Activated CD8-positive, alpha-beta T cell treated with anti-CD3 and anti-CD28 coated beads for 36 hours (primary cell): ENCODE data around the gene C7orf57. TPM values are rescaled to one million over a fixed set of nuclear protein-coding genes. Genes with fewer than 3 reads are reported as not detected.
"Not testable (repeated sequence)": the region's sequence is repeated elsewhere in the genome, so short reads cannot be mapped to it uniquely, and the experiment has no call there.

ENCODE experiments used
- ATAC-seq: fragments of 200-7000 bp; cut with Tn5 transposase; one replicate; pipeline ENCODE4 v1.10.0; 2021; ENCODE audit warnings: mild to moderate bottlenecking, moderate library complexity
- CTCF ChIA-PET: fragments of 350-600 bp; sonication (Branson Sonifier 250); formaldehyde crosslinking; loops from one replicate; lab custom pipeline; 2021; ENCODE audit warnings: antibody characterized with exemption; lab: Charles Lee
- POLR2A ChIA-PET: fragments of 350-600 bp; sonication (Branson Sonifier 250); formaldehyde crosslinking; loops from one replicate; lab custom pipeline; 2021; ENCODE audit warnings: antibody characterized with exemption; lab: Charles Lee
- DNase-seq: peaks from one replicate; pipeline ENCODE4 v3.0.0-alpha.2; 2020
- H3K27ac Mint-ChIP-seq: one replicate; pipeline ENCODE4 v1.8.0; 2021; ENCODE audit warnings: mild to moderate bottlenecking, mixed read lengths
- H3K27me3 Mint-ChIP-seq: one replicate; pipeline ENCODE4 v1.8.0; 2021; ENCODE audit warnings: mixed read lengths
- H3K36me3 Mint-ChIP-seq: one replicate; pipeline ENCODE4 v1.8.0; 2021; ENCODE audit warnings: low read depth, mixed read lengths
- H3K4me1 Mint-ChIP-seq: one replicate; pipeline ENCODE4 v1.8.0; 2021; ENCODE audit warnings: low read depth, mixed read lengths
- H3K4me3 Mint-ChIP-seq: one replicate; pipeline ENCODE4 v1.8.0; 2021; ENCODE audit warnings: mild to moderate bottlenecking, moderate library complexity, mixed read lengths
- H3K9me3 Mint-ChIP-seq: one replicate; pipeline ENCODE4 v1.8.0; 2021; ENCODE audit warnings: mixed read lengths
- intact Hi-C: fragments of 100-400 bp; cut with micrococcal nuclease; formaldehyde crosslinking; loops from one replicate; pipeline ENCODE4 v1.10.0; 2022
- total RNA-seq, 2 experiments: library from RNA; stranded (reverse); gene quantifications; one replicate each; pipeline ENCODE4 v1.2.3, GENCODE V29; 2021
- TF ChIP-seq, protein P1 (sequence below): fragments of 200-600 bp; IDR thresholded peaks from one replicate; pipeline ENCODE4 v1.8.0; 2022; ENCODE audit warnings: antibody characterized with exemption, mild to moderate bottlenecking

Gene C7orf57
- total RNA-seq, 2 experiments from 2014 or later: 0.74 to 0.83 TPM

DNA sequence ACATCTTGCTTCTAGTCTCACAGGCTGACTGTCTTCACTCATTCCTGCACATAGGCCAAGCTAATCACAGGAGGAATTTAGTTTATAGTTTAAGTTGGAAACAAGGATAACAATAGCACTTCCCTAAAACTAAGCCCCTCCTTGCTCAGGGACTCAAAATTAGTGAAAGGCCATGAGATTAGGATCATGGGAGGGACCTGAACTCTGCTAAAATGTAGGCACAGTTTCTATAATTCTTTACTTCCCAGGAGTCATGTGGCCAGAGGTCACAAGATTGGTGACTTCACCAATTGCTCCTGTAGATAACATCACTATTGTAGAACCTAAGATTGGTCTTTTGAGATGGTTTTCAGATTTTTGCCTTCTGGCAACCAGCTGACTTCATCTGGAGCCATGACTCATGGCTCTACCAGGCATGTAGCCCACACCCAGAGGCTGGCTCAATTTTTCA, 38.9 kb downstream of the C7orf57 start:
- CTCF ChIA-PET: no interaction called here
- Mint-ChIP-seq H3K36me3 (peaks cover 3% of the 10 kb centered on the region), H3K27ac (no peak overlapping the region), H3K4me3 (no peak overlapping the region), H3K27me3 (no peaks in the 10 kb centered on the region), H3K9me3 (peaks cover 5% of the 10 kb centered on the region), H3K4me1 (peaks cover 5% of the 10 kb centered on the region)
- ATAC-seq (peak; percentile 42), DNase-seq (no peak)
- TF ChIP-seq, protein P1, sequence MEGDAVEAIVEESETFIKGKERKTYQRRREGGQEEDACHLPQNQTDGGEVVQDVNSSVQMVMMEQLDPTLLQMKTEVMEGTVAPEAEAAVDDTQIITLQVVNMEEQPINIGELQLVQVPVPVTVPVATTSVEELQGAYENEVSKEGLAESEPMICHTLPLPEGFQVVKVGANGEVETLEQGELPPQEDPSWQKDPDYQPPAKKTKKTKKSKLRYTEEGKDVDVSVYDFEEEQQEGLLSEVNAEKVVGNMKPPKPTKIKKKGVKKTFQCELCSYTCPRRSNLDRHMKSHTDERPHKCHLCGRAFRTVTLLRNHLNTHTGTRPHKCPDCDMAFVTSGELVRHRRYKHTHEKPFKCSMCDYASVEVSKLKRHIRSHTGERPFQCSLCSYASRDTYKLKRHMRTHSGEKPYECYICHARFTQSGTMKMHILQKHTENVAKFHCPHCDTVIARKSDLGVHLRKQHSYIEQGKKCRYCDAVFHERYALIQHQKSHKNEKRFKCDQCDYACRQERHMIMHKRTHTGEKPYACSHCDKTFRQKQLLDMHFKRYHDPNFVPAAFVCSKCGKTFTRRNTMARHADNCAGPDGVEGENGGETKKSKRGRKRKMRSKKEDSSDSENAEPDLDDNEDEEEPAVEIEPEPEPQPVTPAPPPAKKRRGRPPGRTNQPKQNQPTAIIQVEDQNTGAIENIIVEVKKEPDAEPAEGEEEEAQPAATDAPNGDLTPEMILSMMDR: no peak
- POLR2A ChIA-PET: interaction anchor here (0.7 to 0.9 kb wide), 2 partner anchors 15 to 30 kb away, joined by 3 read pairs; partner anchors contain the start of gene UPP1
- intact Hi-C loops: no loop called here

DNA sequence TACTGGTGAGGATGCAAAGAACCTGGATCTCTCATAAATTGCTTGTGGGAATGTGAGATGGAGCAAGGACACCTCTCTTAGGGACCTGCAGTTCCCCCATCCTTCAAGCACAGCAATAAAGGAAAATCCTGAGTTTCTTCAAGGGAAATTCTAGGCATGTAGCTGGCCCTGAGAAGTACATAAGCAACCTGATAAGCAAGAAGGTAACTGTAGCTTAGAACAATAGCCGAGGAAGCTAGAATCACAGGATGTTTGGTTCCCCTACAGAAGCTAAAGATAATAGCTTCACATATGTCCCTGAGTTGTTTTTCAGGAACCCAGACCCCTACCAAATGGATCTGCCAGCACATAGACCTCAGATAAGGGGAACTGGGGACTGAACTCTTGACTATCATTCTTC, 42.1 kb downstream of the C7orf57 start:
- H3K27me3 Mint-ChIP-seq: no peaks in the 10 kb centered on the region
- no peak overlapping the region for H3K4me3 Mint-ChIP-seq
- ATAC-seq: no peak
- CTCF ChIA-PET: interaction anchor here (1.1 to 1.4 kb wide), 3 partner anchors 33 to 109 kb away, joined by 3 to 4 read pairs (median 3); no protein-coding TSS in a partner anchor
- H3K4me1 Mint-ChIP-seq: peaks cover 6% of the 10 kb centered on the region
- TF ChIP-seq, protein P1: no peak
- no peak overlapping the region for H3K27ac Mint-ChIP-seq
- intact Hi-C loops: no loop called here
- no peak for DNase-seq
- H3K9me3 Mint-ChIP-seq: peaks cover 1% of the 10 kb centered on the region
- POLR2A ChIA-PET: no interaction called here
- H3K36me3 Mint-ChIP-seq: no peaks in the 10 kb centered on the region

DNA sequence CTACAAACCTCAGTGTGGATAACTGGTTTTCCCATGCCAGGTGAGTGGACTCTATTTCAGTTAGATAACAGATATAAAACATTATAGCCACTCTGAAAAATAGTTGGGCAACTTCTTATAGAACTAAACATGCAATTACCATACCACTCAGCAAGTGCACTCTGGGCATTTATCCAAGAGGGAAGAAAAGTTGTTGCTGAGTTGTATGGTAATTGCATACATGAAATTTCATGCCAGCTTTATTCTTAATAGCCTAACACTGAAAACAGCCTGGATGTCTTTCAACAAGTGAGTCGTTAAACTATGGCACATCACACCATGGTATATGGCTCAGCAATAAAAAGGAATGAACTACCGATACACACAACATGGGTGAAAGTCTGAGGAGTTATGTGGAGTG, 43.1 kb downstream of the C7orf57 start:
- no peaks in the 10 kb centered on the region for H3K36me3 Mint-ChIP-seq
- ChIA-PET CTCF (interaction anchor here (1.1 to 1.4 kb wide), 3 partner anchors 32 to 110 kb away, joined by 3 to 4 read pairs (median 3); no protein-coding TSS in a partner anchor), POLR2A (no interaction called here)
- H3K27ac Mint-ChIP-seq: no peak overlapping the region
- H3K4me1 Mint-ChIP-seq: peaks cover 15% of the 10 kb centered on the region
- no peaks in the 10 kb centered on the region for H3K27me3 Mint-ChIP-seq
- intact Hi-C loops: no loop called here
- TF ChIP-seq, protein P1: no peak
- DNase-seq: no peak
- no peak for ATAC-seq
- H3K9me3 Mint-ChIP-seq: no peaks in the 10 kb centered on the region
- no peak overlapping the region for H3K4me3 Mint-ChIP-seq

DNA sequence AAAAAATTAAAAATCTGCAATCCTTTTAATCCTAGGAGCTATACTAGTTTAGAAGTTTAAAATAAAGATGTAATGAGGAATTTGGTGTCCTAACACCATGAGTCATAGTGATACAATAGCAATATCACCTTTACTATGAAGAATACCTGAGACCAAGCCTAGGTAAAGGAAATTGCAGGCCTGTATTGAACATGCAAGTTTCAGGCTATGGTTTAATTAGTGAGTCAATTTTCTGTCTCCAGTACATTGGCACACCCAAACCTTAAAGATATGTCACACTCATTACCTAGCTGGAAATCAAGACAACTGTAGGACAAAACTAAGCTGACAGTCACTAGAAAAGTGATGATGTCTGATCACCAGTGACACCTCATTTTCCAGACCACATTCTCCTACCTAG, 47.0 kb downstream of the C7orf57 start:
- intact Hi-C loops, ATAC-seq, H3K9me3 Mint-ChIP-seq, H3K27me3 Mint-ChIP-seq, DNase-seq, H3K36me3 Mint-ChIP-seq, H3K4me3 Mint-ChIP-seq: not testable (repeated sequence)
- peak overlapping the region; percentile 29 for H3K27ac Mint-ChIP-seq
- ChIA-PET CTCF (interaction anchor here (0.8 to 2.4 kb wide), 3 partner anchors 28 to 136 kb away, joined by 3 to 12 read pairs (median 3); no protein-coding TSS in a partner anchor), POLR2A (interaction anchor here (0.7 to 1.2 kb wide), 3 partner anchors 11 to 137 kb away, joined by 3 to 4 read pairs (median 4); no protein-coding TSS in a partner anchor)
- H3K4me1 Mint-ChIP-seq: peaks cover 47% of the 10 kb centered on the region

DNA sequence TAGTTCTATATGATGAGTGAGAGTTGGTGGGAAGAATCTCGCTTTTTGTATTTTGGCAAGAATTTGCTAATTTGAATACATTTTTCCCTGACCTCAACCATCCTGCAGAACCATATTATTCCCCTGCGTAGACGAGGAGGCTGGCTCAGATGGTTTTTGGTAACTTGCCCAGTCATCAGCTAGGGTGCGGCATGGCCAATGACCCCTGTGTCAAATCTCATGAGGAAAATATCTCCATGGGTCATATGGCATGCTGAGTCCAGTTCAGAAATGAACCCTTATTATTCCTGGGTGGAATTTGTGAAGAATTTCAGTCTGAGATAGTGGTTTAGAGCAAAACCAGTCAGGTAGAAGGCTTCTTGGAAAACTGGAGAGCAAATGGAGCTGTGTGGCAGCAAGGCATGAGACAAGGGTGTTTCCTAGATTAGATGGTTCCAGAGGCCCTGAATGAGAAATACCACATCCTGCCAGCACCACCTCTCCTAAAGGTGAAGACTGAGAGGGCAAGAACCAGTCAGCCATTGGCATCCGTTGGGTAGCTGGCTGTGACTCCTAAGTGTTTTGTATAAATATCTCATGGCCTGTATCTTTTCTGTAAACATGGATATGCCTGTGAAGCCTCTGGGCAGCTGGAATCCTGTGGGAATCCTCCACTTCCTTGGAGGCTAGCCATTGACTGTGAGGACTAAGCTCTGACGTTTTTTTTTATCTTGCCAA, 47.9 kb downstream of the C7orf57 start:
- no peaks in the 10 kb centered on the region for H3K9me3 Mint-ChIP-seq
- CTCF ChIA-PET: interaction anchor here (0.9 to 2.4 kb wide), 3 partner anchors 20 to 115 kb away, joined by 3 to 12 read pairs (median 5); no protein-coding TSS in a partner anchor
- H3K4me1 Mint-ChIP-seq: peaks cover 54% of the 10 kb centered on the region
- DNase-seq: peak; percentile 68
- H3K36me3 Mint-ChIP-seq: peaks cover 2% of the 10 kb centered on the region
- POLR2A ChIA-PET: interaction anchor here (0.6 to 1.2 kb wide), 5 partner anchors 10 to 174 kb away, joined by 3 to 4 read pairs (median 3); no protein-coding TSS in a partner anchor
- H3K4me3 Mint-ChIP-seq: peak overlapping the region; percentile 3
- intact Hi-C loops: no loop called here
- peak overlapping the region; percentile 81 for H3K27ac Mint-ChIP-seq
- TF ChIP-seq, protein P1: no peak
- ATAC-seq: peak; percentile 25
- H3K27me3 Mint-ChIP-seq: no peaks in the 10 kb centered on the region
